K562 (cell line): ENCODE results near the gene ZKSCAN1. TPM values are rescaled to one million over a fixed set of nuclear protein-coding genes. Genes with fewer than 3 reads are reported as not detected.
A peak's percentile ranks its signal among the peaks of the same experiment; 100 is the strongest.

Experiments used
- ATAC-seq: fragments of 200-7000 bp; cut with Tn5 transposase; 3 replicates; pipeline ENCODE4 v1.9.1; 2020; ENCODE audit warnings: moderate library complexity
- BruUV-seq: library from RNA; stranded (reverse); fragments of 400-500 nt; replicated peaks from 2 replicates; lab custom pipeline; 2021; lab: Mats Ljungman, UMichigan
- CTCF ChIA-PET: fragments of 300-600 bp; formaldehyde crosslinking; extraction: SDS; loops from one replicate; lab custom pipeline; 2021; ENCODE audit warnings: low intra/inter-chr PET ratio; lab: Yijun Ruan, JAX
- POLR2A ChIA-PET: fragments of 300-600, 350-650 bp; sonication (Branson Sonifier 250); formaldehyde crosslinking; extraction: SDS; loops from one replicate; lab custom pipeline; 2021; ENCODE audit warnings: antibody characterized with exemption, inconsistent platforms; lab: Yijun Ruan, JAX
- DNase-seq, 4 experiments: peaks; one replicate each; pipeline versions ENCODE4 v3.0.0 to v3.0.0-alpha.2; 2011 to 2018; ENCODE audit warnings: low spot score in 3 of 4, mixed read lengths in 3 of 4; ENCODE audit errors: extremely low read depth in 1 of 4
- FAIRE-seq: peaks from 2 replicates; lab custom pipeline; 2011; peaks lifted over from hg19 to GRCh38; lab: Jason Lieb, UNC
- H2AFZ ChIP-seq: 2 replicates; pipeline ENCODE4 v1.6.0; 2011; ENCODE audit warnings: low read depth, low read length, control low read depth, inconsistent platforms
- H3K27ac ChIP-seq: fragments of 200-600 bp; 3 replicates; pipeline ENCODE4 v1.8.0; 2011; ENCODE audit warnings: low read depth, mild to moderate bottlenecking, control low read depth, inconsistent platforms, low read length, moderate library complexity, mixed read lengths; ENCODE audit errors: extremely low read depth
- H3K27me3 ChIP-seq, 2 experiments: fragments of 300-600 bp in 1 of 2; 2 replicates in 1 of 2; 3 replicates in 1 of 2; pipeline versions ENCODE4 v1.6.0 to v1.8.0; 2011; ENCODE audit warnings: inconsistent platforms in 2 of 2, low read length in 2 of 2, mild to moderate bottlenecking in 1 of 2, mixed read lengths in 1 of 2, moderate library complexity in 1 of 2; ENCODE audit not compliant: control insufficient read depth in 2 of 2, insufficient read depth in 2 of 2
- H3K36me3 ChIP-seq: fragments of 300-600 bp; 3 replicates; pipeline ENCODE4 v1.8.0; 2011; ENCODE audit warnings: mild to moderate bottlenecking, low read length, inconsistent platforms; ENCODE audit not compliant: control insufficient read depth, insufficient read depth
- H3K4me1 ChIP-seq, 2 experiments: fragments of 200-600 bp in 1 of 2; replicated peaks in 1 of 2; 2 replicates in 1 of 2; 3 replicates in 1 of 2; pipeline versions ENCODE4 v1.5.1 to v1.8.0; 2011; ENCODE audit warnings: inconsistent platforms in 2 of 2, low read length in 2 of 2, mild to moderate bottlenecking in 1 of 2, mixed read lengths in 1 of 2, moderate library complexity in 1 of 2; ENCODE audit not compliant: control insufficient read depth in 2 of 2, insufficient read depth in 2 of 2
- H3K4me2 ChIP-seq: 2 replicates; pipeline ENCODE4 v1.6.1; 2011; ENCODE audit warnings: low read length, control low read depth, inconsistent platforms, mixed read lengths; ENCODE audit not compliant: insufficient read depth
- H3K4me3 ChIP-seq: fragments of 200-600 bp; sonication (generic), shearing (Covaris generic); 2 replicates; pipeline ENCODE4 v1.5.1; 2016; ENCODE audit warnings: control low read depth, inconsistent platforms
- H3K79me2 ChIP-seq: fragments of 200-600 bp; 3 replicates; pipeline ENCODE4 v1.8.0; 2011; ENCODE audit warnings: low read length, inconsistent platforms; ENCODE audit not compliant: control insufficient read depth, insufficient read depth
- H3K9ac ChIP-seq, 2 experiments: 2 replicates each; pipeline versions ENCODE4 v1.6.0 to v1.6.1; 2011; ENCODE audit warnings: low read depth in 2 of 2, low read length in 2 of 2, control low read depth in 1 of 2, inconsistent platforms in 1 of 2, mild to moderate bottlenecking in 1 of 2, mixed read lengths in 1 of 2; ENCODE audit not compliant: insufficient read depth in 1 of 2
- H3K9me1 ChIP-seq: one replicate; pipeline ENCODE4 v1.6.0; 2011; ENCODE audit warnings: inconsistent platforms, mild to moderate bottlenecking, low read length, moderate library complexity; ENCODE audit not compliant: control insufficient read depth, insufficient read depth
- H3K9me3 ChIP-seq: replicated peaks from 2 replicates; pipeline ENCODE4 v1.5.1; 2011; ENCODE audit warnings: low read depth, low read length, inconsistent platforms; ENCODE audit not compliant: control insufficient read depth, insufficient read depth
- H4K20me1 ChIP-seq: replicated peaks from 2 replicates; pipeline ENCODE4 v1.6.1; 2011; ENCODE audit warnings: low read length, inconsistent platforms, mixed read lengths; ENCODE audit not compliant: control insufficient read depth, insufficient read depth
- BRD4 ChIP-seq: fragments of 200-600 bp; sonication (generic); IDR thresholded peaks from 2 replicates; pipeline ENCODE4 v1.6.1; 2017; ENCODE audit warnings: inconsistent platforms
- HNRNPUL1 ChIP-seq: fragments of 200-400 bp; formaldehyde crosslinking; IDR thresholded peaks from 2 replicates; pipeline ENCODE4 v1.6.1; 2017; ENCODE audit warnings: low read length
- MAZ ChIP-seq, 2 experiments: fragments of 450-650 bp in 1 of 2; sonication (generic) in 1 of 2; formaldehyde crosslinking; IDR thresholded peaks in 1 of 2; conservative IDR thresholded peaks in 1 of 2; 2 replicates each; pipeline versions ENCODE4 v1.4.0 to v1.5.0; 2020; ENCODE audit warnings: mild to moderate bottlenecking in 1 of 2, missing genetic modification reagents in 1 of 2
- MCM5 ChIP-seq: fragments of 450-650 bp; IDR thresholded peaks from 2 replicates; pipeline ENCODE4 v1.6.1; 2016; ENCODE audit warnings: low read depth
- RBM14 ChIP-seq: fragments of 200-400 bp; formaldehyde crosslinking; IDR thresholded peaks from 2 replicates; pipeline ENCODE4 v1.6.1; 2018; ENCODE audit warnings: low read depth, mild to moderate bottlenecking, low read length, moderate library complexity, borderline replicate concordance; ENCODE audit not compliant: insufficient read depth
- SOX6 ChIP-seq: fragments of 450-650 bp; IDR thresholded peaks from 2 replicates; pipeline ENCODE4 v1.6.1; 2014; ENCODE audit warnings: mild to moderate bottlenecking
- YY1 ChIP-seq, 3 experiments: IDR thresholded peaks; 2 replicates each; pipeline ENCODE4 v1.6.1; 2011; ENCODE audit warnings: low read length in 2 of 3, mild to moderate bottlenecking in 2 of 3, moderate library complexity in 2 of 3, borderline replicate concordance in 1 of 3, control low read depth in 1 of 3, low read depth in 1 of 3; ENCODE audit not compliant: insufficient read depth in 3 of 3, insufficient replicate concordance in 2 of 3, control insufficient read depth in 1 of 3, insufficient read length in 1 of 3; ENCODE audit errors: extremely low read depth in 1 of 3
- ZBTB33 ChIP-seq: sonication (generic); formaldehyde crosslinking; IDR thresholded peaks from 2 replicates; pipeline ENCODE4 v1.8.1; 2023; ENCODE audit warnings: mild to moderate bottlenecking, missing genetic modification reagents
- ZNF311 ChIP-seq: fragments of 250-450 bp; sonication (Bioruptor Pico); IDR thresholded peaks from 2 replicates; pipeline ENCODE4 v1.4.0; 2020; ENCODE audit warnings: mild to moderate bottlenecking, moderate library complexity
- WGBS: fragments of 100-300 bp; shearing (Covaris generic); methylation state at CpG from one replicate; pipeline ENCODE4 v1.1.6; 2016; ENCODE audit warnings: low coverage, mixed read lengths; ENCODE audit not compliant: insufficient coverage; ENCODE audit errors: missing lambda C conversion rate; 5-methylcytosine and 5-hydroxymethylcytosine counted together
- in situ Hi-C: fragments of 300-500 bp; cut with MboI; formaldehyde crosslinking; loops from 4 replicates; pipeline ENCODE4 v1.15.0; 2018; ENCODE audit warnings: inconsistent platforms, mixed read lengths
- intact Hi-C: fragments of 100-400 bp; cut with micrococcal nuclease; formaldehyde crosslinking; loops from 2 replicates; pipeline ENCODE4 v1.14.2; 2022
- polyA plus RNA-seq, 8 experiments: library from polyadenylated mRNA; depleted of rRNA in 4 of 8; stranded (reverse) in 5 of 8; unstranded in 3 of 8; fragments of >200 nt; fragmentation: Nextera tagmentation in 2 of 8; fragmentation: Illumina TruSeq in 1 of 8; extraction: Ambion mirVana in 2 of 8; extraction: Trizol in 1 of 8; gene quantifications; 2 replicates each; pipeline versions ENCODE4 v1.2.1 to v1.2.3, GENCODE V29; 2011 to 2014; ENCODE audit warnings: inconsistent platforms in 1 of 8, missing spikeins in 1 of 8
- total RNA-seq, 7 experiments: library from RNA; depleted of rRNA in 6 of 7; stranded (reverse); fragments of >200 nt in 6 of 7; fragmentation: Illumina TruSeq in 2 of 7; extraction: Trizol in 2 of 7; gene quantifications; 2 replicates each; pipeline versions ENCODE4 v1.2.1 to v1.2.3, GENCODE V29; 2011 to 2021; ENCODE audit warnings: low replicate concordance in 1 of 7
- TF ChIP-seq, protein P1 (sequence below): fragments of 250-450 bp; sonication (Bioruptor Pico); IDR thresholded peaks from 2 replicates; pipeline ENCODE4 v1.6.1; 2021; ENCODE audit warnings: mild to moderate bottlenecking
- TF ChIP-seq, protein P2 (sequence below): IDR thresholded peaks from 2 replicates; pipeline ENCODE4 v1.6.1; 2016; ENCODE audit warnings: missing genetic modification characterization, missing compliant biosample characterization
- TF ChIP-seq, protein P3 (sequence below): sonication (generic); formaldehyde crosslinking; IDR thresholded peaks from 2 replicates; pipeline ENCODE4 v1.8.1; 2023; ENCODE audit warnings: mild to moderate bottlenecking, missing genetic modification reagents

ZKSCAN1 gene
- total and polyA plus RNA-seq, 9 of the 15 experiments (the other 6 are each of a cell fraction or from before 2014, with no cell fraction given): 5.3 to 43.0 (median 23.2) TPM

GRCh38 chr7:99994819-99995218, 20.6 kb upstream of the ZKSCAN1 start (continued):
- TF ChIP-seq MAZ (CRISPR knock-in tag; conservative IDR thresholded peaks at IDR 0.05 in 1 of 2, IDR thresholded peaks at IDR 0.05 in 1 of 2) (no peak), ZNF311 (CRISPR knock-in tag) (no peak), HNRNPUL1 (no peak), BRD4 (no peak)

- no peak overlapping the region for H3K4me2 ChIP-seq
- in situ Hi-C loops: loop anchor here (10.0 kb wide), 1 partner anchor 218 kb away; the partner anchor contains the start of gene PVRIG
- TF ChIP-seq SOX6 (no peak), RBM14 (no peak), MCM5 (0 out of 2 replicates have a peak, but pooled peaks have one; percentile 51), YY1 (IDR thresholded peaks at IDR 0.05; ENCODE audit: borderline replicate concordance in 1 of 3, control insufficient read depth in 1 of 3, extremely low read depth in 1 of 3, insufficient read depth in 3 of 3, insufficient read length in 1 of 3, insufficient replicate concordance in 2 of 3, low read depth in 1 of 3, low read length in 2 of 3) (no peak), ZBTB33 (CRISPR knock-in tag) (no peak)
- TF ChIP-seq, protein P1, sequence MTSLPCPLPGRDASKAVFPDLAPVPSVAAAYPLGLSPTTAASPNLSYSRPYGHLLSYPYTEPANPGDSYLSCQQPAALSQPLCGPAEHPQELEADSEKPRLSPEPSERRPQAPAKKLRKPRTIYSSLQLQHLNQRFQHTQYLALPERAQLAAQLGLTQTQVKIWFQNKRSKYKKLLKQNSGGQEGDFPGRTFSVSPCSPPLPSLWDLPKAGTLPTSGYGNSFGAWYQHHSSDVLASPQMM (CRISPR knock-in tag): no peak
- TF ChIP-seq, protein P2, sequence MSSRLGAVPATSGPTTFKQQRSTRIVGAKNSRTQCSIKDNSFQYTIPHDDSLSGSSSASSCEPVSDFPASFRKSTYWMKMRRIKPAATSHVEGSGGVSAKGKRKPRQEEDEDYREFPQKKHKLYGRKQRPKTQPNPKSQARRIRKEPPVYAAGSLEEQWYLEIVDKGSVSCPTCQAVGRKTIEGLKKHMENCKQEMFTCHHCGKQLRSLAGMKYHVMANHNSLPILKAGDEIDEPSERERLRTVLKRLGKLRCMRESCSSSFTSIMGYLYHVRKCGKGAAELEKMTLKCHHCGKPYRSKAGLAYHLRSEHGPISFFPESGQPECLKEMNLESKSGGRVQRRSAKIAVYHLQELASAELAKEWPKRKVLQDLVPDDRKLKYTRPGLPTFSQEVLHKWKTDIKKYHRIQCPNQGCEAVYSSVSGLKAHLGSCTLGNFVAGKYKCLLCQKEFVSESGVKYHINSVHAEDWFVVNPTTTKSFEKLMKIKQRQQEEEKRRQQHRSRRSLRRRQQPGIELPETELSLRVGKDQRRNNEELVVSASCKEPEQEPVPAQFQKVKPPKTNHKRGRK: peak; percentile 80
- TF ChIP-seq, protein P3, sequence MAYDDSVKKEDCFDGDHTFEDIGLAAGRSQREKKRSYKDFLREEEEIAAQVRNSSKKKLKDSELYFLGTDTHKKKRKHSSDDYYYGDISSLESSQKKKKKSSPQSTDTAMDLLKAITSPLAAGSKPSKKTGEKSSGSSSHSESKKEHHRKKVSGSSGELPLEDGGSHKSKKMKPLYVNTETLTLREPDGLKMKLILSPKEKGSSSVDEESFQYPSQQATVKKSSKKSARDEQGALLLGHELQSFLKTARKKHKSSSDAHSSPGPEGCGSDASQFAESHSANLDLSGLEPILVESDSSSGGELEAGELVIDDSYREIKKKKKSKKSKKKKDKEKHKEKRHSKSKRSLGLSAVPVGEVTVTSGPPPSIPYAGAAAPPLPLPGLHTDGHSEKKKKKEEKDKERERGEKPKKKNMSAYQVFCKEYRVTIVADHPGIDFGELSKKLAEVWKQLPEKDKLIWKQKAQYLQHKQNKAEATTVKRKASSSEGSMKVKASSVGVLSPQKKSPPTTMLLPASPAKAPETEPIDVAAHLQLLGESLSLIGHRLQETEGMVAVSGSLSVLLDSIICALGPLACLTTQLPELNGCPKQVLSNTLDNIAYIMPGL (CRISPR knock-in tag): no peak
Observed at GRCh38 chr7:99996755-99997544, 18.4 kb upstream of the ZKSCAN1 start.

More at GRCh38 chr7:99996755-99997544, 18.4 kb upstream of the ZKSCAN1 start:
- POLR2A ChIA-PET: no interaction called here
- intact Hi-C loops: loop anchor here (10.0 kb wide), 1 partner anchor 218 kb away; the partner anchor contains the start of gene PVRIG
- 27% methylated on average over 15 of the region's 15 CpGs for WGBS
- Histone ChIP-seq H2AFZ (no peak overlapping the region), H3K9ac (no peak overlapping the region), H3K79me2 (no peaks in the 10 kb centered on the region), H3K36me3 (no peaks in the 10 kb centered on the region), H3K9me1 (no peaks in the 10 kb centered on the region), H3K4me3 (no peak overlapping the region), H3K27me3 (peaks cover 25 to 38% of the 10 kb centered on the region in 2 experiments; a peak in 4 of 5 replicates), H3K27ac (no peak overlapping the region), H4K20me1 (no peaks in the 10 kb centered on the region), H3K9me3 (no peaks in the 10 kb centered on the region), H3K4me1 (peaks cover 2 to 20% of the 10 kb centered on the region in 2 experiments; a peak in 3 of 5 replicates)
- CTCF ChIA-PET: no interaction called here
- no peak for ATAC-seq
- no peak for FAIRE-seq
- no TSS peak for BruUV-seq
- DNase-seq: no peak
